ENCODE data around the gene STT3B.

Gene STT3B

DNA sequence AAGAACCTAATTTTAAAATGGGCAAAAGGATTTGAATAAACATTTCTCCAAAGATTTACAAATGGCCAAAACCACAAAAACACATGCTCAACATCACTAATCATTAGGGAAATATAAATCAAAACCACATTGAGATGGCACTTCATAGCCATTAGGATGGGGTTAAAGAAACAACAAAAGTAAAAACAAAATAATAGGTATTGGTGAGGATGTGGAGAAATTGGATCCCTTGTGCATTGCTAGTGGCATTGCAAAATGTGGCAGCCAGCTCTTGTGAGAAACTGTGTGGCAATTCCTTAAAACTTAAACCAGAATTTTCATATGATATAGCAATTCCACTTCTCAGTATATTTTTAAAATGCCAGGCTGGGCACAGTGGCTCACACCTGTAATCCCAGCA lies 126.5 kb downstream of the STT3B start:
- DNase-seq, result no peak

DNA sequence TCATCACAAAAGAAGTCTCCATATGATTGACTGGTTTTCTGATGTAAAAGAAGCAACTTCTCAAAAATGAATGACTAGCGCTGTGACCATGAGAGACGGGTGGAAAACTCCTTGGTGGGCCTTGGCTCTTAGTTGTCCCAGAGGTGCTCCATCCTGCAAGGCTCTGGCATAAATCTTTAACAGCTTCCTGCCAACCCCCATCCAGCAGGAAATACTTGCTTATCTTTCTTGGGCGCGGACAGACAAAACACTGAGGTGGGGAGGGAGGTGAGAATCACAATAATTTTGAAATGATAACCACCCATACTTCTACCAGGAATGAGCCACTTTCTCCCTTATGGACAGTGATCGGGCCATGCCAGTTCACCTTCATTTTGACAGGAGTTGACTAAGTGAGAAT lies 128.6 kb downstream of the STT3B start:
- DNase-seq, result no peak

DNA sequence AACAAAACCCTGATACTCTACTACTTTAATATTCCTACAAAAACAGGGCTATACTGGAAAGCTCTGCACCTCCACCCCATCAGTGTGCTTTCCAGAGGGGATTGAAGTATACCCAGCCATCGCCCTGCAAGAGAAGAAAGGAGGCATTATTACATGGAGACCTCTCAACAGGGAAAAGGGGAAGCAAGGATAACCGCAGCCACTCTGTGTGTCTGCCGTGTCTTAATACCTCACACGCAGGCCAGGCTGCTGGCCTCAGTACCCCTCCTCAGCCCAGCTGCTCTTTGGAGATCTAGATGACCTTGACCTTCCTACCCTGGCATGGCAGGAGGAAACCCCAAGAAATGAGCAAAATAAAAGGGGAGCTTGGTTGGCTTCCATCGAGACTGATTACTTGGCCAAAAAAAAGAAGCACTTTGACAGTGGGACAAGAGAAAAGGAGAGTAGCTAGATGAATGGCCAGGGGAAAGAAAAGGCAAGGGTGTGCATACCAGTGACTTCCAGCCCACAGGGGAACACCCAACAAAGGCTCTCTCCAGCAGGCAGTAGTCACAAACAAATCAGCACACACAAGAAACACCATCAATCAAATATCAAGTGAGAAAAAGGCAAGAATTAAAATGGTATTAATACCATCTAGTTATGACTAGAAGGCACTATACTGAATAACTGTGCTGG lies 129.4 kb downstream of the STT3B start:
- no peak for DNase-seq

DNA sequence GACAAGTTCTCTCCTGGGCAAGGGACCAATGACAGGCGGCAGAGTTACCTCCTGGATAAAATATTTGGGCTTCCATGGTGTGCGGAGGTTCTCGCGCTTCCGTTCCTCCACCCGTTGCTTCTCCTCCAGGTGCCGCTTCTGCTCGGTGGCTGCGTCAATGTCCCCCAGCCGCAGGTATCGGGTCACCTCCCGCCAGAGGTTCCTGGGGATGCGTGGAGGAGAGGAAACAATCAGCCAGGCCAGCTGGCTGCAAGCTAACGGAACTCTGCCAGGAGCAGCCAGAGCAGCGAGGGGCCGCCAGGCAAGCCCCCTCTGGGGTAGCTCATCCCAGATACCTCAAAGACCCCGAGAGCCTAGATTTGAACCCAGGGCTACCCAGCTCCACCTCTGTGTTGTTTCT lies 131.3 kb downstream of the STT3B start:
- DNase-seq, result no peak

DNA sequence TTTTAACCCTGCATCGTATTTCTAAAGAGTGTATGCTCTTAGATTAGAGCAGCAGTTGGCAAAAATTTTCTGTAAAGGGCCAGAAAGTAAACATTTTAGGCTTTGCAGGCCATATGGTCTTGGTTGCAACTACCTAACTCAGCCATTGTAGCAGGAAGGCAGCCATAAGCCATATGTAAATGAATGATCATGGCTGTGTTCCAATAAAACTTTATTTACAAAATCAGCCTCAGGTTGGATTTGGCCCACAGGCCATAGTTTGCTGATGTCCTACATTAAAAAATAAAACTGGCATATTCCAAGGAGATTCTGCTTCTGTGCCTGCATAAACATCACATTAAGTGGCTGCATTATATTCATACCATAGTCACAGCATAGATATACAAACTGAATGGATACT lies 134.9 kb downstream of the STT3B start:
- DNase-seq, result no peak

DNA sequence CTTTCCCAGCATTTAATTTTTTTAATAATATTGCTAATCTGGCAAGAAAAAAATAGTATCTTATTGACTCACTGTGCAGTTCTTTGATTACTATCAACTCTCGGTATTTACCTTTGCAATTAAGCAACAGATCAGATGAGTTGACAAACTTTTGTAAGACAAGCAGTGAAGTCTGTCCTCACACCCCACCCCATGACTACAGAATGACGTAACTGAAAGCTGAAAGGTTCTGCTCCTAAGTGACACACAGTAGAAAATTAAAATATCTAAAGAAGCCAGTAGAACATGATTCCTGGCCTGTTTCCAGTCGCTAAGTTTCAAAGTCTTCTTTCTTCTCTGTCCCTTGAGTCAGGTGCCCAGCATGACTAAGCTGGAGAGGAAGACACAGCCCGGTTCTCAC lies 135.5 kb downstream of the STT3B start:
- no peak for DNase-seq

DNA sequence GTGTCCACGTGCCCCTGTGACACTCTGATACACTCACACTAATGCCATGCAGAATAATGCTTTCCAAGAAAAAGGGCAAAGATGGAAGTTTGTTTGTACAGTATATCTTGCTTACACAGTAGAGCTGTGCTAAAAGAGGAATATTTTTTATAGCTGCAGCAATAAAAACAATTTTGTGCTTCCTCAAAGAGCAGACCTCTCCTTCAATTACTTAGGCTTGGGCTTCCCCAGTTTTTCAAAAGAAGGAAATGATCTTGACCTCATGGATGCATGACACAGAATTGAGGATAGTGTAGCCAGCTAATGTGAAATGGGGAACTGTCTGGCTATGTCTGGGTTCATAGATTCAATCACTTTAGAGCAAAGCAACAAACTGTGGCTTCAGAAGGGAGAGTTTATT lies 137.4 kb downstream of the STT3B start:
- DNase-seq, result no peak

DNA sequence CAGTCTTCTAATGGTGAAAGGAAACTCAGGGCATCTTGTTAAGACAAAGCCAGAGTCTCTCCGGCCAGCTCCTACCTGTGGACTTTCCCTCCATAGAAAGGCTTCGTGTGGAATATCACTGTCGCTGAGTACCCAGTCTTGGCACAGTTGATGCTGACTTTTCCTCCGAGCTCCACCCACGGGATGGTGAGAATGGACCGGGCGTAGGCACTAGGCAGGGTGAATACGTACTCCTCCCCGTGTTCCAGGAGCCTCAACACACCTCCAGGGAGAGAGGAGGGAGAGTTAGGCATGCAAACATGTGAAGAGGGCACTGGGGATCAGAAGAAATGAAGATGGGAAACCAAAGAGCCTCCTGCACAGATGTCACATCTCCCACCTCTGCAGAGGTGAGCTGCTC lies 138.0 kb downstream of the STT3B start:
- no peak for DNase-seq

DNA sequence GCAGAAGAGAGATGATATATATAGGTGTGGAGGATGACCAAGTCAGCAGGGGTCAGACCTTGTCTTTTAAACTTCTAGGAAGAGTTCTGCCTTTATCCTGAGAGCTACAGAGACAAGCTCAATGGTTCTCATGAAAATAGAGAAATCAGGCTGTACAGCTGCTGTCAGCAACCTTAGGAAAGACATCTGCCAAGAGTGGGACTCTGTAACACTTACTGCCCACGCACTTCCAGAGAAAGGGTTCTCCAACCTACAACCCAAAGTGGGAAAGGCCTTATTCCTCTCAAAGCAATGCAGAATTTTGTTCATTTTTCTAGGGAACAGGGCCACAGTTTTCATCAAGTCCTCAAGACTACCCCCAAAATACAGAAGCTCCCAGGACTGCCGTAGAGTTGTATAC lies 138.7 kb downstream of the STT3B start:
- DNase-seq, result no peak

DNA sequence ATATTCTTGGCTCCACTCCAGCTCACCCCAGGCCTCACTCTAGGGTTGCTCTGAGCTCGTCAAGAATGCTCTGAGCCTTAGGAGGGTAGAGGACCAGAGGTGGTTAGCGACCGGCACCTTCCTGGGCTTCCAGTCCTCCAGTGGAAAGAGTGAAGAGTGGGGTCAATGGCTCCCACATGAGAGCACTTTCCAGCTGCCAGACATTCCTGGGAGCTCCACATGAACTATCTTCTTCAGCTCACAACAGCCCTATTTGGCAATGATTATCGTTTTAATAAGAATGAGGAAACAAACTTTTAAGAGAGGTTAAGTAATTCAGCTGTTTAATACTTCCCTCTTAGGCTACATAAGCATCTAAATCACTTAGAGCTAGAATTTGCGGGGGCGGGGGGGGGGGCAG lies 139.3 kb downstream of the STT3B start:
- DNase-seq, result no peak

DNA sequence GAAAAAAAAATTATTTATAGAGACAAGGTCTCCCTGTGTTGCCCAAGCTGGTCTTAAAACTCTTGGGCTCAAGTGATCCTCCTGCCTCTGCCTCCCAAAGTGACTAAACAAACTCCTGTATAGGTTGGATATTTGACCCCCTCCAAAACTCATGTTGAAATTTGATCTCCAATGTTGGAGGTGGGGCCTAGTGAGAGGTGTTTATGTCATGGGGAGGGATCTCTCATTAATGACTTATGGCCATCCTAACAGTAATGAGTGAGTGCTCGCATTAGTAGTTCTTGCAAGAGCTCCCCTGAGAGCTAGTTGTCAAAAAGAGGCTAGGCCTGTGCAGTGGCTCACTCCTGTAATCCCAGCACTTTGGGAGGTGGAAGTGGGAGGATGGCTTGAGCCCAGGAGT lies 141.2 kb downstream of the STT3B start:
- DNase-seq, result no peak

DNA sequence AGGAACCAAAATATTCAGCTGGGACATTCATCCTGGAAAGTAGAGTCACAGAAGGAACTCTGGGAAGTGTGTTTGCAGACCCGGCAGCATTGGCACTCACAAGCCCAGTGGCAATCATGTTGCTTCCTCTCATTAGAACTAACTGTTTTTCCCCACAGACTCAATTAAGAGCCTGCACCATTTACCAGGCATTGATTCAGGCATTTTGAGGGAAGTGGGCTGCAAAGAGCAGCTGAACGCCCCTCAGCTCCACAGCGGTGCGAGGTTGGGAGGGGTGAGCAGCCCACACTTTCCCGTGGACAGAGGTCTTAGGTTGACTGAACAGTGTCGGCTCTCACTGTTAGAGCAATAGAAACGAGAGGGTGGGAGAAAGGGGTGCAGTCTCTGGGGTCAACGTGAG lies 143.8 kb downstream of the STT3B start:
- no peak for DNase-seq

DNA sequence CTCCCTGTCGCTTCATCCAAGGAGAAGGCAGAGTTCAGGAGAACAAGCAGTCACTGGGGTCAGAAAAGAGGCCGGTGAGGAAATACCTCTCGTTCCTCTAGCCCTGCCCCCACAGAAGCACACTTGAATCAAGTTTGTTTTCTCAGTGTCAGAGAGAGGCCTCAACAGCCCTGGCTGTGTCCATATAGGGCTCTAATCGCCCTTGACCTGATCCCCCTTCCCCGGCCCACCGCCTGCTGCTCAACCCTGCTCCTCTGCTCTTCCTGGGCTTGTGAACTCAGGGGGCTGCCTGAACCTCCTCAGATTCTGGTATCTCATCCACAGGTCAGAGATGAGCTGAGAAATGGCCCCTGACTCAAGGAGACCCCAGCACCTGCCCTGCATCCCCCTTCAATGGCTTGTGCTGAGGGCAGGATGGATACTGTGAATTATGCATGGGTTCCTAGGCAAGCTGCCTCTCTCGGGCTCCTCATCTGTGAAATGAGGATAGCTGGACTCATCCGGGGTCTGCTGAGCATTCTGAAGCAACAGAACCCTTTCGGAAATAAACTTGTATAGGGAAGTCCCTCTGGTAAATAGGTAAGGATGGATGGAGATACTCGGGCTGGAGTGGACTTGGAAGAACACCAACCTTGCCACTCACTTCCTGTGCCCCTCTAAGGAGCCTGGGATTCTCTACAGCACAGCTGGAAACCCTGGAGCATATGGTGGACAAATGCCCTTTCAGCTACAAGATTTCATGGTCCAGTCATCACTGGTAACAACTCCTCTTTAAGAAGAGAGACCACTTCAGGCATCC lies 147.5 kb downstream of the STT3B start:
- DNase-seq, result no peak
